Type B pancreatic cell (in vitro differentiated cells): ENCODE measurements around the gene CASP2. TPM values are rescaled to one million over a fixed set of nuclear protein-coding genes. Genes with fewer than 3 reads are reported as not detected.
A peak's percentile ranks its signal among the peaks of the same experiment; 100 is the strongest.

Experiments used
- DNase-seq: peaks from one replicate; pipeline ENCODE4 v3.0.0; 2021; ENCODE audit warnings: mixed read lengths; ENCODE audit not compliant: unreplicated experiment; ENCODE audit errors: extremely low spot score
- H3K27ac Mint-ChIP-seq: 2 replicates; pipeline ENCODE4 v1.8.0; 2021; ENCODE audit warnings: mild to moderate bottlenecking, mixed read lengths
- H3K27me3 Mint-ChIP-seq: 2 replicates; pipeline ENCODE4 v1.8.0; 2021; ENCODE audit warnings: mixed read lengths
- H3K36me3 Mint-ChIP-seq: 2 replicates; pipeline ENCODE4 v1.8.0; 2021; ENCODE audit warnings: mixed read lengths
- H3K4me1 Mint-ChIP-seq: one replicate; pipeline ENCODE4 v1.8.0; 2021; ENCODE audit warnings: mixed read lengths; ENCODE audit not compliant: unreplicated experiment
- H3K4me3 Mint-ChIP-seq: 2 replicates; pipeline ENCODE4 v1.8.0; 2021; ENCODE audit warnings: mild to moderate bottlenecking, mixed read lengths
- H3K9me3 Mint-ChIP-seq: 2 replicates; pipeline ENCODE4 v1.8.0; 2021; ENCODE audit warnings: mixed read lengths
- total RNA-seq: library from RNA; stranded (reverse); gene quantifications from 2 replicates; pipeline ENCODE4 v1.2.1, GENCODE V29; 2021; ENCODE audit warnings: low replicate concordance
- TF ChIP-seq, protein P1 (sequence below): fragments of 200-600 bp; sonication (generic); conservative IDR thresholded peaks from 2 replicates; pipeline ENCODE4 v1.5.0; 2021; ENCODE audit warnings: antibody characterized with exemption, mild to moderate bottlenecking

CASP2 gene
- total RNA-seq, 1 donor from 2014 or later = 55.2 TPM

GRCh38 chr7:143285470-143285778 is 2.7 kb upstream of the CASP2 start:
- peaks cover 29% of the 10 kb centered on the region for H3K4me1 Mint-ChIP-seq
- peaks cover 5% of the 10 kb centered on the region for H3K9me3 Mint-ChIP-seq
- H3K36me3 Mint-ChIP-seq = peaks cover 4% of the 10 kb centered on the region
- no peak for DNase-seq
- TF ChIP-seq, protein P1, sequence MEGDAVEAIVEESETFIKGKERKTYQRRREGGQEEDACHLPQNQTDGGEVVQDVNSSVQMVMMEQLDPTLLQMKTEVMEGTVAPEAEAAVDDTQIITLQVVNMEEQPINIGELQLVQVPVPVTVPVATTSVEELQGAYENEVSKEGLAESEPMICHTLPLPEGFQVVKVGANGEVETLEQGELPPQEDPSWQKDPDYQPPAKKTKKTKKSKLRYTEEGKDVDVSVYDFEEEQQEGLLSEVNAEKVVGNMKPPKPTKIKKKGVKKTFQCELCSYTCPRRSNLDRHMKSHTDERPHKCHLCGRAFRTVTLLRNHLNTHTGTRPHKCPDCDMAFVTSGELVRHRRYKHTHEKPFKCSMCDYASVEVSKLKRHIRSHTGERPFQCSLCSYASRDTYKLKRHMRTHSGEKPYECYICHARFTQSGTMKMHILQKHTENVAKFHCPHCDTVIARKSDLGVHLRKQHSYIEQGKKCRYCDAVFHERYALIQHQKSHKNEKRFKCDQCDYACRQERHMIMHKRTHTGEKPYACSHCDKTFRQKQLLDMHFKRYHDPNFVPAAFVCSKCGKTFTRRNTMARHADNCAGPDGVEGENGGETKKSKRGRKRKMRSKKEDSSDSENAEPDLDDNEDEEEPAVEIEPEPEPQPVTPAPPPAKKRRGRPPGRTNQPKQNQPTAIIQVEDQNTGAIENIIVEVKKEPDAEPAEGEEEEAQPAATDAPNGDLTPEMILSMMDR = no peak
- peak overlapping the region; percentile 62 for H3K27ac Mint-ChIP-seq
- H3K4me3 Mint-ChIP-seq = peak overlapping the region; percentile 48
- H3K27me3 Mint-ChIP-seq = no peaks in the 10 kb centered on the region

DNA sequence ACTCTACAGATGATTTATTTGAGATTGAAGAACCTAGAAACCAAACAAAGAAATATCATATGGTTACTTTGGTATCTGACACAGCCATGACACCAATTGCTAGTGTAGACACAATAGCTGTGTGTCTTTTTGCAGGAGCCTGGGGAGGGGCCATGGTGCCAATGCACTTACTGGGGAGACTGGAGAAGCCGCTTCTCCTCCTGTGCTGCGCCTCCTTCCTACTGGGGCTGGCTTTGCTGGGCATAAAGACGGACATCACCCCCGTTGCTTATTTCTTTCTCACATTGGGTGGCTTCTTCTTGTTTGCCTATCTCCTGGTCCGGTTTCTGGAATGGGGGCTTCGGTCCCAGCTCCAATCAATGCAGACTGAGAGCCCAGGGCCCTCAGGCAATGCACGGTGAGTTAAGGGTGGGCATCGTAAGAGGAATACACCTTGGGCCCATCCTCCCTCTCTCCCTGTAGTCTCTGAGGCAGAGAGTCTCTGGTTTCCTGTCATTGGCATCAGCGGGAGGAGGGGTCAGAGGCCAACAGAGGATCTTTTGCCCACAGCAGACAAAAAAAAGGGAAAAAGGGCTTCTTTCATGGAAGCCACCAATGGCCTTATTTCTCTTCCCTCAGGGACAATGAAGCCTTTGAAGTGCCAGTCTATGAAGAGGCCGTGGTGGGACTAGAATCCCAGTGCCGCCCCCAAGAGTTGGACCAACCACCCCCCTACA is 2.2 kb upstream of the CASP2 start:
- H3K4me3 Mint-ChIP-seq = peak overlapping the region; percentile 48
- no peak for DNase-seq
- TF ChIP-seq, protein P1 = no peak
- peaks cover 4% of the 10 kb centered on the region for H3K36me3 Mint-ChIP-seq
- H3K9me3 Mint-ChIP-seq = peaks cover 5% of the 10 kb centered on the region
- peak overlapping the region; percentile 62 for H3K27ac Mint-ChIP-seq
- no peaks in the 10 kb centered on the region for H3K27me3 Mint-ChIP-seq
- H3K4me1 Mint-ChIP-seq = peaks cover 26% of the 10 kb centered on the region

DNA sequence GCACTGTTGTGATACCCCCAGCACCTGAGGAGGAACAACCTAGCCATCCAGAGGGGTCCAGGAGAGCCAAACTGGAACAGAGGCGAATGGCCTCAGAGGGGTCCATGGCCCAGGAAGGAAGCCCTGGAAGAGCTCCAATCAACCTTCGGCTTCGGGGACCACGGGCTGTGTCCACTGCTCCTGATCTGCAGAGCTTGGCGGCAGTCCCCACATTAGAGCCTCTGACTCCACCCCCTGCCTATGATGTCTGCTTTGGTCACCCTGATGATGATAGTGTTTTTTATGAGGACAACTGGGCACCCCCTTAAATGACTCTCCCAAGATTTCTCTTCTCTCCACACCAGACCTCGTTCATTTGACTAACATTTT is 1.6 kb upstream of the CASP2 start:
- Mint-ChIP-seq H3K27me3 (no peaks in the 10 kb centered on the region), H3K9me3 (peaks cover 5% of the 10 kb centered on the region), H3K36me3 (peaks cover 9% of the 10 kb centered on the region), H3K4me3 (peak overlapping the region; percentile 91), H3K4me1 (peaks cover 25% of the 10 kb centered on the region), H3K27ac (peak overlapping the region; percentile 92)
- TF ChIP-seq, protein P1 = no peak
- DNase-seq = no peak

DNA sequence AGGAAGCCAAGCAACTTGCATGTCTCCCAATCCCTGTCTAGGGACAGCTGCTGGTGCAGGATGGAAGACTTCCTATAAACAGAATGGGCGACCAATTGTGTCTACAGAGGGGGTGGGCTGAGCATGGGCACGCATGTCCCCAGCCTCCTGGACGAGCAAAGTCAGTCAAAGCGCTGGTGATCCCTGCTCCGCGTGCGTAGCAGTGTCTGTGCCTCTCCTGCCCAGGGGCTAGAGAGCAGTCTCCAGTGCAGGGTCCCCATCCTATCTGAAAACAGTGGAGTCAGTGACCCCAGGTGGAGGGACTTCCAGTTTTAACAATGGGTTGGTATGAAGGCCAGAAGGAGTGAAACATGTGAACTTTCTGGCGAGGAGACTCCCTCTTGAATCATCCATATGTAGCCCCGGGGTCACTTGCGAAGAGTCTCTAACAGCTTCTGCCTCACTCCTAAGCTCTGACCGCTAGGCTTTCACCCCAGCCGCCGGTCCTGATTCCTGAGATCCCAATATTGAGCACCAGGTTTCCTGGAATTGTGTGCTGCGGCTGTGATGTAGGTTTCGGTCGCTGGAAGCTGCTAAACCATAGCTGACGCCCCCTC is 714 bp upstream of the CASP2 start:
- Mint-ChIP-seq H3K4me3 (peak overlapping the region; percentile 91), H3K36me3 (peaks cover 16% of the 10 kb centered on the region), H3K9me3 (peaks cover 5% of the 10 kb centered on the region), H3K27ac (peak overlapping the region; percentile 92), H3K27me3 (no peaks in the 10 kb centered on the region), H3K4me1 (peaks cover 23% of the 10 kb centered on the region)
- TF ChIP-seq, protein P1 = no peak
- no peak for DNase-seq

DNA sequence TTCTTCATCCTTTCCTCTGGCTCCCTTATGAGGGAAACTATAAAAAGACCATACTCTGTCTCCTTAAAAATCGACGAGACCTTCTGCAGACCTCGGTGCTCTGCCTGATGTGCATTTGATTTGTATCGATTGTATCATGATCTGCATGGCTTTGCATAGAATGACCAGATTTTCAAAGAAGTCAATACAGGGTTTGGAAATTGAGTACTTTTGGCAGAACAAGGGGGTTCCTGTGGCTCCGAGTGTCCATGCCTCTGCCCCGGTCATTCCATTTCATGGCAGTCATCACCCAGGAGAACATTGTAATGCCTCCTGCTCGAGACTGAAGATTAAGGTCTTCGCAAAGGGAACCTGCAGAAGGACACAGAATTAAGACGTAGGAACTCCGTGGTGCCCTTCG is 685 bp downstream of the CASP2 start:
- H3K9me3 Mint-ChIP-seq = peaks cover 5% of the 10 kb centered on the region

More for the DNA sequence above, 685 bp downstream of the CASP2 start:
- H3K27me3 Mint-ChIP-seq = no peaks in the 10 kb centered on the region
- H3K36me3 Mint-ChIP-seq = peaks cover 20% of the 10 kb centered on the region
- TF ChIP-seq, protein P1 = no peak
- peak overlapping the region; percentile 97 for H3K4me3 Mint-ChIP-seq
- DNase-seq = no peak
- peaks cover 18% of the 10 kb centered on the region for H3K4me1 Mint-ChIP-seq
- H3K27ac Mint-ChIP-seq = peak overlapping the region; percentile 92
